Esophagus muscularis mucosa (tissue), 4 donors: ENCODE measurements around the gene GTPBP3. TPM values are rescaled to one million over a fixed set of nuclear protein-coding genes. Genes with fewer than 3 reads are reported as not detected.

Experiments used
- DNase-seq: peaks from one replicate; pipeline ENCODE4 v3.0.0-alpha.2; 2017; ENCODE audit errors: extremely low spot score
- H3K27ac ChIP-seq, 4 donors: fragments of 200-600 bp; sonication (generic); replicated peaks in 1 of 4; 1 replicate in 3 of 4; 2 replicates in 1 of 4; pipeline ENCODE4 v1.5.1; 2016 to 2019; ENCODE audit warnings: mild to moderate bottlenecking in 1 of 4
- H3K27me3 ChIP-seq, 4 donors: fragments of 200-600 bp; sonication (generic); one replicate each; pipeline versions ENCODE4 v1.5.1 to v1.6.0; 2016 to 2019
- H3K36me3 ChIP-seq, 4 donors: fragments of 200-600 bp; sonication (generic); one replicate each; pipeline ENCODE4 v1.5.1; 2016 to 2019
- H3K4me1 ChIP-seq, 4 donors: fragments of 200-600 bp; sonication (generic); one replicate each; pipeline ENCODE4 v1.5.1; 2016 to 2019
- H3K4me3 ChIP-seq, 4 donors: fragments of 200-600 bp; sonication (generic); 1 replicate in 2 of 4; 2 replicates in 2 of 4; pipeline ENCODE4 v1.5.1; 2016 to 2019; ENCODE audit warnings: mild to moderate bottlenecking in 4 of 4, moderate library complexity in 1 of 4
- H3K9me3 ChIP-seq, 4 donors: fragments of 200-600 bp; sonication (generic); 1 replicate in 3 of 4; 2 replicates in 1 of 4; pipeline ENCODE4 v1.5.1; 2016 to 2019
- EP300 ChIP-seq: sonication (generic); formaldehyde crosslinking; IDR thresholded peaks from one replicate; pipeline ENCODE4 v1.6.1; 2017; ENCODE audit warnings: antibody characterized with exemption
- POLR2A ChIP-seq: fragments of 450-650 bp; IDR thresholded peaks from one replicate; pipeline ENCODE4 v1.6.1; 2017; ENCODE audit warnings: antibody characterized with exemption, moderate library complexity, mild to moderate bottlenecking, low read depth
- POLR2AphosphoS5 ChIP-seq, 2 donors: sonication (generic); formaldehyde crosslinking; IDR thresholded peaks; one replicate each; pipeline ENCODE4 v1.6.1; 2017; ENCODE audit warnings: antibody characterized with exemption in 2 of 2
- WGBS: methylation state at CpG from one replicate; pipeline ENCODE4 v1.1.5; 2018; 5-methylcytosine and 5-hydroxymethylcytosine counted together
- intact Hi-C: fragments of 100-400 bp; cut with DNase I; formaldehyde crosslinking; loops from one replicate; pipeline ENCODE4 v1.15.1; 2023
- total RNA-seq, 4 donors: library from RNA; depleted of rRNA; stranded (reverse); fragments of >200 nt; gene quantifications; one replicate each; pipeline versions ENCODE4 v1.1.0 to v1.2.1, GENCODE V29; 2016
- TF ChIP-seq, protein P1 (sequence below), 3 experiments: fragments of 200-600 bp in 2 of 3; fragments of 450-650 bp in 1 of 3; sonication (generic) in 2 of 3; IDR thresholded peaks; one replicate each; pipeline ENCODE4 v1.5.1; 2017 to 2019; ENCODE audit warnings: antibody characterized with exemption in 3 of 3, mild to moderate bottlenecking in 2 of 3, moderate library complexity in 1 of 3

GTPBP3 gene
- total RNA-seq, 4 donors from 2014 or later: 8.7 to 13.3 (median 10.2) TPM

DNA sequence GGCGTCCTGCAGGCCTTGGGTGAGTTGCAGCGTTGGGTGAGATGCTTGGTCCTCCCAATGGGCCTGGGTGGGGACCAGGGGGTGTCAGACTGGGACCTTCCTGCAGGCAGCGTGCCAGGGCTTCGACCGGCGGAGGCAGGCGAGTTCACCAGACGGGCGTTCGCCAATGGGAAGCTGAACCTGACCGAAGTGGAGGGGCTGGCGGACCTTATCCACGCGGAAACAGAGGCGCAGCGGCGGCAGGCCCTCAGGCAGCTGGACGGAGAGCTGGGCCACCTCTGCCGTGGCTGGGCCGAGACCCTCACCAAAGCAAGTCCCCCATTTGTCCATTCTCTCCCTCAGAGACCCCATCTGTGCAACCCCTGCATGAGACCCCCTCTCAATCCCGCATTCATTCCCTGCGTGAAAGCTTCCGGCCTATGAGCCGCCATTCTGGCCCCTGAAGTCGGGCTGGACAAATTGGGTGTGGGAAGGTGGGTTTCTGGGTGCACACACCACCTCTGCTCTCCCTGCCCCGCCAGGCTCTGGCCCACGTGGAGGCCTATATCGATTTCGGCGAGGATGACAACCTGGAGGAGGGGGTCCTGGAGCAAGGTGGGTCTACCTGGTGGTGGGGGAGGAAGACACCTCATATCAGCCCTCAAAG is 1.2 kb downstream of the GTPBP3 start:
- Histone ChIP-seq H3K36me3 (peaks cover 0 to 31% (median 15%) of the 10 kb centered on the region in 4 donors), H3K27me3 (no peaks in the 10 kb centered on the region), H3K4me1 (peaks cover 30 to 52% (median 45%) of the 10 kb centered on the region in 4 donors), H3K4me3 (peak overlapping the region; percentile 74 to 93 (median 84)), H3K9me3 (no peaks in the 10 kb centered on the region), H3K27ac (no peak overlapping the region)
- no peak for TF ChIP-seq POLR2A
- no peak for TF ChIP-seq POLR2AphosphoS5 (IDR thresholded peaks at IDR 0.05)
- TF ChIP-seq EP300: no peak
- TF ChIP-seq, protein P1, sequence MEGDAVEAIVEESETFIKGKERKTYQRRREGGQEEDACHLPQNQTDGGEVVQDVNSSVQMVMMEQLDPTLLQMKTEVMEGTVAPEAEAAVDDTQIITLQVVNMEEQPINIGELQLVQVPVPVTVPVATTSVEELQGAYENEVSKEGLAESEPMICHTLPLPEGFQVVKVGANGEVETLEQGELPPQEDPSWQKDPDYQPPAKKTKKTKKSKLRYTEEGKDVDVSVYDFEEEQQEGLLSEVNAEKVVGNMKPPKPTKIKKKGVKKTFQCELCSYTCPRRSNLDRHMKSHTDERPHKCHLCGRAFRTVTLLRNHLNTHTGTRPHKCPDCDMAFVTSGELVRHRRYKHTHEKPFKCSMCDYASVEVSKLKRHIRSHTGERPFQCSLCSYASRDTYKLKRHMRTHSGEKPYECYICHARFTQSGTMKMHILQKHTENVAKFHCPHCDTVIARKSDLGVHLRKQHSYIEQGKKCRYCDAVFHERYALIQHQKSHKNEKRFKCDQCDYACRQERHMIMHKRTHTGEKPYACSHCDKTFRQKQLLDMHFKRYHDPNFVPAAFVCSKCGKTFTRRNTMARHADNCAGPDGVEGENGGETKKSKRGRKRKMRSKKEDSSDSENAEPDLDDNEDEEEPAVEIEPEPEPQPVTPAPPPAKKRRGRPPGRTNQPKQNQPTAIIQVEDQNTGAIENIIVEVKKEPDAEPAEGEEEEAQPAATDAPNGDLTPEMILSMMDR (IDR thresholded peaks at IDR 0.05): no peak
- WGBS: 93% methylated on average over 11 of the region's 30 CpGs
- intact Hi-C loops: no loop called here
- no peak for DNase-seq

DNA sequence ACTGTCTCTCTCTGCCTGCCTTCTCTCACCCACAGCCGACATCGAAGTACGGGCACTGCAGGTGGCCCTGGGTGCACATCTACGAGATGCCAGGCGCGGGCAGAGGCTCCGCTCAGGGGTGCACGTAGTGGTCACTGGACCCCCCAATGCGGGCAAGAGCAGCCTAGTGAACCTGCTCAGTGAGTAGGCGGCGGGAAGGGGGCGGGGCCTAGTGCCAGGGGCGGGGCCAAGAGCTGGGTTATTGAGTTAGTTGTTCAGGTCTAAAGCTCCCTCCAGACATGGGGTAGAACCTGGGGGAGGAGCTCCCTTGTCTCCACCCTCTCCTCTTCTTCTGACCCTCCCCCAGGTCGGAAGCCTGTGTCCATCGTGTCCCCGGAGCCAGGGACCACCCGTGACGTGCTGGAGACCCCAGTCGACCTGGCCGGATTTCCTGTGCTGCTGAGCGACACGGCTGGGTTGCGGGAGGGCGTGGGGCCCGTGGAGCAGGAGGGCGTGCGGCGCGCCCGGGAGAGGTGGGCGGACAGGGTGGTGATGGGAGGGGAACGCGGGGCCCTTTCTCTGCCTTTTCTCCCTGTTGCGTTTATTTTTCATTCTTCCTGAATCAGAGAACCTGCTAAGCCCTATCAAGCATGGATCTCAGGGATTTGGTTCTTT is 1.9 kb downstream of the GTPBP3 start:
- Histone ChIP-seq H3K4me1 (peaks cover 26 to 46% (median 39%) of the 10 kb centered on the region in 4 donors), H3K4me3 (no peak overlapping the region), H3K27ac (no peak overlapping the region), H3K9me3 (no peaks in the 10 kb centered on the region), H3K36me3 (peaks cover 0 to 31% (median 15%) of the 10 kb centered on the region in 4 donors), H3K27me3 (no peaks in the 10 kb centered on the region)
- no peak for DNase-seq
- TF ChIP-seq POLR2AphosphoS5 (IDR thresholded peaks at IDR 0.05) (no peak), POLR2A (no peak), EP300 (no peak)
- TF ChIP-seq, protein P1 (IDR thresholded peaks at IDR 0.05): no peak
- 88% methylated on average over 29 of the region's 34 CpGs for WGBS
- intact Hi-C loops: no loop called here

DNA sequence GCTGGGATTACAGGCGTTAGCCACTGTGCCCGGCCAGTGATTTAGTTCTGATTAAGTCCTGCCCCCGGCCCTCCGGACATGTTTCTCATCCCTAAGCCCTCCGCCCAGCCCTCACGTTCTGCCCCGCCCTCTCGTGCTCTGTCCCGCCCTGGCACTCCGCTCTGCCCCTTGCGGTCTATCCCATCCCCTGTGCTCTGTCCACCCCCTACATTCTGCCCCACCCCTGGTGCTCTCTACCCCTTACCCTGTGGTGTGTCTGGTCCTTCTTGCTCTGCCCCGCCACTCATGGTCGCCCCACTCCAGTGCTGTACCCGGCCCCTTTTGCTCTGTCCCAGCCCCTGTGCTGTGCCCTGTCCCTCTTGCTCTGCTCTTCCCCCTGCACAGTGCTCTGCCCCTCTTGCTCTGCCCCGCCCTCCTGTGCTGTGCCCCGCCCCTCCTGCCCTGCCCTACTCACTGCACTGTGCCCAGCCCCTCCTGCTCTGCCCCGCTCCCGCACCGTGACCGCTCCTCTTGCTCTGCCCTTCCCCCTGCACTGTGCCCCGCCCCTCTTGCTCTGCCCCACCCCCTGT is 3.0 kb downstream of the GTPBP3 start:
- WGBS: 79% methylated on average over 21 of the region's 21 CpGs
- H3K36me3 ChIP-seq: peaks cover 0 to 31% (median 15%) of the 10 kb centered on the region in 4 donors
- H3K27me3 ChIP-seq: no peaks in the 10 kb centered on the region
- no peak overlapping the region for H3K27ac ChIP-seq
- no peak for DNase-seq
- H3K9me3 ChIP-seq: no peaks in the 10 kb centered on the region
- H3K4me1 ChIP-seq: peaks cover 21 to 37% (median 30%) of the 10 kb centered on the region in 4 donors
- no peak for TF ChIP-seq EP300
- TF ChIP-seq POLR2A: no peak
- no peak for TF ChIP-seq POLR2AphosphoS5 (IDR thresholded peaks at IDR 0.05)
- TF ChIP-seq, protein P1 (IDR thresholded peaks at IDR 0.05): no peak
- intact Hi-C loops: no loop called here
- no peak overlapping the region for H3K4me3 ChIP-seq

DNA sequence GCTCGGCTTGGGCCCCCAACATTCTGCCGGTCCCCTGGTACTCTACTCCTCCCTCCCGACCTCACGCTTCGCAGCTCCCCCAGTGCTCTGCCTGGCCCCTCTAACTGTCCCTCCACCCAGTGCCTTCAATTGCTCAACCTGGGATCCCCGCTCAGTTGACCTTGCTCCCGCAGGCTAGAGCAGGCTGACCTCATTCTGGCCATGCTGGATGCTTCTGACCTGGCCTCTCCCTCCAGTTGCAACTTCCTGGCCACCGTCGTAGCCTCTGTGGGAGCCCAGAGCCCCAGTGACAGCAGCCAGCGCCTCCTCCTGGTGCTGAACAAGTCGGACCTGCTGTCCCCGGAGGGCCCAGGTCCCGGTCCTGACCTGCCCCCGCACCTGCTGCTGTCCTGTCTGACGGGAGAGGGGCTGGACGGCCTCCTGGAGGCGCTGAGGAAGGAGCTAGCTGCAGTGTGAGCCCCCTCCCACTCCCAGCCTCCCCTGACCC is 3.6 kb downstream of the GTPBP3 start:
- H3K27me3 ChIP-seq: no peaks in the 10 kb centered on the region
- no peak for TF ChIP-seq EP300
- TF ChIP-seq, protein P1 (IDR thresholded peaks at IDR 0.05): no peak
- intact Hi-C loops: no loop called here
- no peak overlapping the region for H3K4me3 ChIP-seq
- H3K36me3 ChIP-seq: peaks cover 0 to 31% (median 15%) of the 10 kb centered on the region in 4 donors
- no peak for DNase-seq
- 66% methylated on average over 13 of the region's 17 CpGs for WGBS
- no peak overlapping the region for H3K27ac ChIP-seq
- no peaks in the 10 kb centered on the region for H3K9me3 ChIP-seq
- peaks cover 16 to 32% (median 26%) of the 10 kb centered on the region in 4 donors for H3K4me1 ChIP-seq
